Stimulated activated CD8-positive, alpha-beta memory T cell treated with anti-CD3 and anti-CD28 coated beads, Interleukin-4, amount 100 ng/mL, for 48 hours (primary cell): Measurements from ENCODE around the gene NDUFS2.
A peak's percentile ranks its signal among the peaks of the same experiment; 100 is the strongest.

Source experiments
- DNase-seq: peaks from one replicate; pipeline ENCODE4 v3.0.0-alpha.2; 2020

The NDUFS2 gene

DNA sequence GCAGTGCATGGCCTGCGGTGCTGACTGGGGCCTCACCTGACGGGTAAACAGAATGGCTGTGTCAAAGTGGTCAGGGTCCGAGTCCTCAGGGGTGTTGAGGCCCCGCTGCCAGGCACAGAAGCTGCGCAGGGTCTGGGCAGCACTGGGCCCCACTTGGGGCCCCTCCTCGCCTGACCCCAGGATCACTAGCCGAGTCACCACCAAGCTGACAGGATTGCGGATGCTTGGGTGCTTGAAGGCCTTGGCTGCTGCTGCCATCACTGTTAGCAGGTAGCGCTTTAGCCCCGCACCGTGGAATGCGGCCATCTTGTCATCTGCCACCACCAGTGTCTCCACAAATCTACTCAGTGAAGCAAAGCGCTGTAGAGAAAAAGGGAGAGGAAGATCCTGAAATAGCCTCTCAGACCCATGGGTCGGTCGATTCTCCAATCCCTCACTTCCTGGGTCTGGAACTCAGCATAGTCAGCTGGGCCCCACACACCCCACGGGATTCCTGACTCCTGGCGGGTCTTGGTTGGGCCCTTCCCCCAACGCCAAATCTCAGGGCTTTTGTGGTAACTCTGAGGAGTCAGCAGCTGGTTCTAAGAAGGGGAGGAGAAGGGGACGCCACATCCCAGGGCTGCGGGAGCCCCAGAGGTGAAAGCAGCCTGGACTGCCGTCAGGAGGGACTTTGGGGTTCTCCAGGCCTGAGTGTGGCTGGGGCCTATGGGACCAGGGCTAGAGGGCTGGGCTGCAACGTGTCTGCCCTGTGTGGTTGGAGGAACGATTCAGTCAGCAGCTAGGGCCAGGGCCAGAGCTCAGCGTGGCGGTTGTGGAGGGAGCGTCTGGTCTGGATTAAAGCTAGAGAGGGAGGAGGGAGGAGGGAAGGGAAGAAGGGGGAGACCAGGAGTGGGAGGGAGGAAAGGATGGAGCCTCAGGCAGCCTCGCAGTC, 5.4 kb upstream of the NDUFS2 start:
- no peak for DNase-seq

- DNase-seq = no peak
These were observed 4.5 kb upstream of the NDUFS2 start for GRCh38 chr1:161197560-161198193.

GRCh38 chr1:161198194-161198896, 3.8 kb upstream of the NDUFS2 start:
- DNase-seq = no peak

GRCh38 chr1:161198897-161199431, 3.2 kb upstream of the NDUFS2 start, which contains the start of gene ADAMTS4:
TSS of gene ADAMTS4 (minus strand) at chr1:161199054. CDS start at chr1:161198627, 427 bp downstream.
- DNase-seq = no peak

- no peak for DNase-seq
These were observed 2.5 kb upstream of the NDUFS2 start for GRCh38 chr1:161199506-161200139.

DNA sequence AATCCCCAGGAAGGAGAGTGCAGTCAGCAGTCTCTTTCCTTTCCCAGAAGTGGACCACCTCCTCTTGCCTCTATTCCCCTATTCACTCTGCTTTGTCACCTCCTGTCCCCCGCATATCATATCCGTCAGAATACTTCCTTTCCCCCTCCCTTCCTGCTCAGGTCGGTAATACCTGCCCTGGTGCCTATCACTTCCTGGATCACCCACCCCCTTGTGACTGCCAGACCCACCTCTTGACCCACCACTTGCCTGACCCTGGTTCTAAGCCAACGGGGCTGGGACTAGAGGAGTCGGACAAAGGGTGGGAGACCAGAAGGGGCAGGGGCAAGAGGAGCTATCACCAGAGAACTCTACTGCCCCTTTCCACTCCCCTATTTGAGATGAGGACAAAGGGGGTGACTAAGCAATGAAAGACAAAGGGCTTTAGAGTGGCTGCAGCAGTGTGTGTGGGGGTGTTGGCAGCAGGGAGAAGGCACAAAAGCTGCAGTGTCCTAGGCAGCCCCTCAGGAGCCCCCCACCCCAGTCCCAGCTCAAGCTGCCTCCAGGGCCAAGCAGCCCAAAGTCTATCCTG, 1.7 kb upstream of the NDUFS2 start:
- DNase-seq = peak; percentile 49

GRCh38 chr1:161200992-161201835, 953 bp upstream of the NDUFS2 start:
- no peak for DNase-seq

DNA sequence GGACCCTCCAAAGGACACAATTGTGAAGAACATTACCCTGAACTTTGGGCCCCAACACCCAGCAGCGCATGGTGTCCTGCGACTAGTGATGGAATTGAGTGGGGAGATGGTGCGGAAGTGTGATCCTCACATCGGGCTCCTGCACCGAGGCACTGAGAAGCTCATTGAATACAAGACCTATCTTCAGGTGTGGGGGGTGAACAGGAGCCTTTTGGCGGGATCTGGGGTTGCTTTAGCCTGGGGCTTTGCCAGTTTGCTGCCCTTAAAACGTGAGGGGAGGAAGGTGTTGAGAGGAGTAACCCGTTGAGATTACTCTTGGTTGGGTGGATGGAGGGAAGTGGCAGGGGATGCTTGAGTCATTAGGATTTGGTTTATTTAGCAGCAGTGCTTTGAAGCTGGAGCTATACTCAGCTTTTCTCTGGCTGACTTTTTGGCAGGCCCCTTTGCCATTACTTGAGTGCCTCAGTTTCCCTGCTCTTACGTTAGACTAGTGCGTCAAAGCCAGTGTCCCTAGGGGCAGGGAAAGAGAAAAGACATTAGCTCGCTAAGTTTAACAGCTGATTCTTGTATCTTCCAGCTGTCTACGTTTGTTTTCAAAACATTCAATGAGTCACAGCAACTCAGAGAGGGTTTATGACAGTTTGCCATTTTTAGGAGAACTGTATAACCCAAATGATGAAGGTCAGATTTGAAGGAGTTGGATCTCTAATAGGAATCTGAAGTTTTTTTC, 4.4 kb downstream of the NDUFS2 start:
- DNase-seq = no peak

DNA sequence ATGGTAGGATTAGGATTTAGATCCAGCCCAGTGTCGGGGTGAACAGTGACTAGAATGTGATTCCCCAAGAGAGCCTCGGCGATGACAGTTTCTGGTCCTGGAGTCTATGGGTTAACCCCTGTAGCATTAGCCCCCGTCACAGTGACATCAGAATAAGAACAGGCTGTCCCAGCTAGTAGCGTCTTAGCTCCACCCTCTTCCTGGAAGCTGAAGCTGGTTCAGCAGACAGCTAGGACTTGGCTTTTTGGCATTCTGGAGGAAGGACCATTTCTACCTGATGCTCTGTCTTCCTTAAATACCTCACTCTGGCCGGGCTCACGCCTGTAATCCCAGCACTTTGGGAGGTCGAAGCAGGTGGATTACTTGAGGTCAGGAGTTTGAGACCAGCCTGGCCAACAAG, 5.0 kb downstream of the NDUFS2 start:
- no peak for DNase-seq

GRCh38 chr1:161209790-161210409, 7.7 kb downstream of the NDUFS2 start:
- DNase-seq = peak; percentile 81

- DNase-seq = no peak
These were observed 12.2 kb downstream of the NDUFS2 start for GRCh38 chr1:161214369-161214768.

- DNase-seq = no peak
These were observed 12.9 kb downstream of the NDUFS2 start, which contains the start of gene FCER1G for GRCh38 chr1:161215076-161215475. TSS of gene FCER1G (plus strand) at chr1:161215295. CDS start at chr1:161215322, 27 bp downstream.

GRCh38 chr1:161216945-161217712, 15.0 kb downstream of the NDUFS2 start:
- DNase-seq = no peak

DNA sequence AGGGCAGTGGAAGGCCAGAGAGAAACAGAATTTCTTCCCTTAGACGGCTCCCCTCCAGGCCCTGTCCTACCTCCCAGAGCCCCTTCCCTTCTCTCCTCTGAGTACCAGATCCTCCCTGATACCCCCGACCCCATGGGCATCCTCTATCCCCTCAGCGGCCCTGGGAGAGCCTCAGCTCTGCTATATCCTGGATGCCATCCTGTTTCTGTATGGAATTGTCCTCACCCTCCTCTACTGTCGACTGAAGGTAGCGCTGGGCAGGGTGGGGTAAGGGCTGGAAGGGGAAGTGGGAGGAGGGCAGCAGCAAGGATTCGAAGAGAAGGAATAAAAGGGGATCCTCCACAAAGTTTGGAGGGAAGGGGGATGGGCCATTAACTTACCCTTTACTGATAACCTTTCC, 15.7 kb downstream of the NDUFS2 start:
- DNase-seq = no peak

- no peak for DNase-seq
These were observed 16.3 kb downstream of the NDUFS2 start for GRCh38 chr1:161218301-161219077.

DNA sequence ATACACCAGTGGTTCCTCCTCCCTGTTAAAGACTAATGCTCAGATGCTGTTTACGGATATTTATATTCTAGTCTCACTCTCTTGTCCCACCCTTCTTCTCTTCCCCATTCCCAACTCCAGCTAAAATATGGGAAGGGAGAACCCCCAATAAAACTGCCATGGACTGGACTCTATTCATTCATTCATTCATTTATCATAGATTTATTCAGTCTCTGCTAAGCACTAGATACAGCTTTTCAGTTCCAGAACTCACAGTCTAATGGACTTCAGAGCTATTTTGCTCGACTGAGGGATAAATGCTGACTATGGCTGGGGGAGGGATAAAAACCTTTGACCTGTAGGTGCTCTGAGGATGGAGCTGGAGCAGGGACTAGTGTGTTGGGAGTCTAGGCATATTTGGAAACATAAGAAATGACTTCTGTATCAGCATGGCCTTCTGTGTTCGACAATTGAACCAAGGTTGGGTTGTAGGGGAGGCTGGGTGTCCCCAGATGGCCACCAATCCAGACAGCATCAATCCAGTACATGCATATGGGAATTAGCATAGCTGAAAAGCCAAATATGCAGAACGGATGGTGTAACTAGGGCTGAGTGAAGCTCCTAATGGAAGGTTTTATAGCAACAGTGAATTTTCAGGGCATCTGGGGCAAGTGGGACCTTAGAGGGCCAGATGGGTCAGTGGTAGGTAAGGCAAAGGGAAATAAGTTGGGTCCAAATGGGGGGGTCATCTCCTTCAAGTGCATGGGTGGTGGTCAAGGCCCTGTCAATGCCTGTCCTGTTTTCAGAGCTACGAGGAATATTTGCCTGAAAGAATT, 17.1 kb downstream of the NDUFS2 start:
- DNase-seq = no peak

GRCh38 chr1:161220002-161220401, 17.8 kb downstream of the NDUFS2 start:
- no peak for DNase-seq
